Measurements from ENCODE around the gene POLA2. TPM values are rescaled to one million over a fixed set of nuclear protein-coding genes. Genes with fewer than 3 reads are reported as not detected.

The POLA2 gene
- total RNA-seq, result 10 to 100 TPM; 24.5 to 24.7 TPM
- polyA plus RNA-seq, result 10 to 100 TPM in 2 of 3 donors, 1 to 10 TPM in 1; 9.7 to 13.5 (median 10.9) TPM
- total RNA-seq, result 5.2 to 11.2 (median 8.8) reads per million in 6 experiments

DNA sequence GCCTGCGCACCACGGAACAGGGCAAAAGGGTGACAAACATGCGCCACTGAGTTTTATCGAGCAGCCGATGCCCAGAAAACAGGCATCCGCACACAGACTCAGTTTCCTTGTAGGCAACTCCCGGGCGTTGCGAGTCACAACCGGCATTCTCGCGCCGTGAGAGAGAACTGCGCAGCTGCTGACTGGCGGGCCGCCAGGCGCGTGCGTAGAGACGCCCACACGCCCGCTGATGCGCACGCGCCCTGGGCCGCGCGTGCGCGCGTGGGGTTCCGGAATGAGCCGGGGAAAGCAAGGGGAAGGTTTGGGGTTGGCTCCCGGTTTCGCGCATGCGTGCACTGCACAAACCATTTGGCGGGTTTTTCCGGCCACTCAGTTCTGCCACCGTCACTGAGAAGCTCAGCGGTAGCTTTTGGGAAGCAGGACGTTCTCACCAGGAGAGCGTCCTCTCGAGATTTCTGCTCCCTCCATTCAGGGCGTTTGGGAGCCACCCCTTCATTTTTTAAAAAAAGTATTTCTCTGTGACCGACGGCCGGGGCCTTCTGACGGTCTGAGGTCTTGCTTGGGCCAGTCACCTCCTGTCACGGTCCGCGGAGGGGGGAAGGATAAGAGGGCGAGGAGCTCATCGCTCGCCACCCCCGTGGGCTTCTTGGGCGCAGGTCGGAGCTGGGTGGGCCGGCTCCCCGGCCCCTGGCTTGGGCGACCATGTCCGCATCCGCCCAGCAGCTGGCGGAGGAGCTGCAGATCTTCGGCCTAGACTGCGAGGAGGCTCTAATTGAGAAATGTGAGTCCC, at the start of gene POLA2:
POLA2 (plus strand) TSS at position 372 of the 790 bp plus-strand sequence; CDS start at position 703, 331 bp downstream.
- H3K9me3 Mint-ChIP-seq, result no peaks in the 10 kb centered on the region

DNA sequence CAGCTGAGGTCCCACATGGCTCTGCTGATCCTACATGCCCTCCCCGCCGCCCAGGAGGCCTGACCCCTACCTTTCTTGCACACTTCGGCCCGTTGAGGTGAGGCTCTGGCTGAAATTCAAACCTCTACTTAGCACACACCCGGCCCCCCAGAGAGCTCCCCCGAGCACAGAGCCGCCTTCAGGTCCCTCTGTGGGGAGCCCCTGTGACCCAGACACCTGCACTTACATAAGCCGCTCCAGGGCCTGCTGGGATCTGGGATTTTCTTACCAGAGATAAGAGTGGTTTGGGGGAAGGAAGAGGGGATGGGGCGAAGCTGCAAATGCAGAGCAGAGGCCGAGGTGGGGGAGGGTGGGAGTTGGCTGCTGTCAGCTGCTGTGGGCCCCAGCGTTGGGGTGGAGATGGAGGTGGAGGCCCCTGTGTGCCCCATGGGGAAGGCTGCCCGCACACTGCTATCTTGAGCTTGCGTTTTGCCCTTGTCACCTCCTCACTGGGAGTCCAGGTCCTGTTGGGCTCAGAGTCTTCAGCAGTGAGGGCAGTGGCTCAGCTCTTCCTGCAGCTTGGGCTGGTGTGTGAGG, 49.4 kb upstream of the POLA2 start:
- Mint-ChIP-seq H3K27me3 (no peaks in the 10 kb centered on the region), H3K36me3 (peaks cover 0 to 31% (median 0%) of the 10 kb centered on the region in 3 donors), H3K4me1 (peaks cover 20 to 40% (median 33%) of the 10 kb centered on the region in 4 donors), H3K4me3 (no peak overlapping the region), H3K9me3 (no peaks in the 10 kb centered on the region), H3K27ac (peak overlapping the region in 5 of 10 donors; percentile 31 to 78 (median 62))
- ATAC-seq (no peak), DNase-seq (no peak)
- POLR2A ChIA-PET, result interaction anchor here (0.7 to 1.1 kb wide), 3 partner anchors 8 to 33 kb away, joined by 3 to 5 read pairs (median 3); no protein-coding TSS in a partner anchor

More for the DNA sequence above, at the start of gene POLA2:
- H3K4me1 Mint-ChIP-seq, result peaks cover 30 to 55% (median 52%) of the 10 kb centered on the region in 4 donors
- H3K27me3 Mint-ChIP-seq, result no peaks in the 10 kb centered on the region
- POLR2A ChIA-PET, result interaction anchor here (0.6 to 1.9 kb wide), 18 partner anchors 19 to 666 kb away, joined by 3 to 8 read pairs (median 4); partner anchors contain the start of genes DPF2, FAU, MALAT1 and SF1
- ATAC-seq (peak; percentile 90 to 91), DNase-seq (peak; percentile 93 to 98 (median 96))
- H3K27ac Mint-ChIP-seq, result peak within 1 kb of the TSS; percentile 94 to 98 (median 96)
- H3K4me3 Mint-ChIP-seq, result peak within 1 kb of the TSS; percentile 86 to 96 (median 92)
- peaks cover 0 to 11% (median 0%) of the 10 kb centered on the region in 3 donors for H3K36me3 Mint-ChIP-seq

GRCh38 chr11:65213322-65214211, 48.2 kb upstream of the POLA2 start:
- peak overlapping the region in 7 of 10 donors; percentile 19 to 73 (median 60) for H3K4me3 Mint-ChIP-seq
- DNase-seq, result peak in 3 of 10 donors; percentile 17 to 30 (median 18)

GRCh38 chr11:65214212-65214845, 47.4 kb upstream of the POLA2 start:
- peak overlapping the region in 7 of 10 donors; percentile 24 to 92 (median 52) for H3K27ac Mint-ChIP-seq
- peaks cover 0 to 19% (median 0%) of the 10 kb centered on the region in 3 donors for H3K36me3 Mint-ChIP-seq
- peaks cover 19 to 38% (median 32%) of the 10 kb centered on the region in 4 donors for H3K4me1 Mint-ChIP-seq
- H3K27me3 Mint-ChIP-seq, result no peaks in the 10 kb centered on the region
- no peaks in the 10 kb centered on the region for H3K9me3 Mint-ChIP-seq
- DNase-seq (no peak), ATAC-seq (no peak)
- H3K4me3 Mint-ChIP-seq, result peak overlapping the region in 9 of 10 donors; percentile 22 to 72 (median 52)
- POLR2A ChIA-PET, result no interaction called here

More at GRCh38 chr11:65213322-65214211, 48.2 kb upstream of the POLA2 start:
- no peaks in the 10 kb centered on the region for H3K9me3 Mint-ChIP-seq
- H3K36me3 Mint-ChIP-seq, result peaks cover 0 to 25% (median 0%) of the 10 kb centered on the region in 3 donors
- POLR2A ChIA-PET, result no interaction called here
- peak; percentile 58 to 82 for ATAC-seq
- H3K27me3 Mint-ChIP-seq, result no peaks in the 10 kb centered on the region
- peaks cover 20 to 40% (median 33%) of the 10 kb centered on the region in 4 donors for H3K4me1 Mint-ChIP-seq
- H3K27ac Mint-ChIP-seq, result peak overlapping the region in 6 of 10 donors; percentile 48 to 79 (median 64)

DNA sequence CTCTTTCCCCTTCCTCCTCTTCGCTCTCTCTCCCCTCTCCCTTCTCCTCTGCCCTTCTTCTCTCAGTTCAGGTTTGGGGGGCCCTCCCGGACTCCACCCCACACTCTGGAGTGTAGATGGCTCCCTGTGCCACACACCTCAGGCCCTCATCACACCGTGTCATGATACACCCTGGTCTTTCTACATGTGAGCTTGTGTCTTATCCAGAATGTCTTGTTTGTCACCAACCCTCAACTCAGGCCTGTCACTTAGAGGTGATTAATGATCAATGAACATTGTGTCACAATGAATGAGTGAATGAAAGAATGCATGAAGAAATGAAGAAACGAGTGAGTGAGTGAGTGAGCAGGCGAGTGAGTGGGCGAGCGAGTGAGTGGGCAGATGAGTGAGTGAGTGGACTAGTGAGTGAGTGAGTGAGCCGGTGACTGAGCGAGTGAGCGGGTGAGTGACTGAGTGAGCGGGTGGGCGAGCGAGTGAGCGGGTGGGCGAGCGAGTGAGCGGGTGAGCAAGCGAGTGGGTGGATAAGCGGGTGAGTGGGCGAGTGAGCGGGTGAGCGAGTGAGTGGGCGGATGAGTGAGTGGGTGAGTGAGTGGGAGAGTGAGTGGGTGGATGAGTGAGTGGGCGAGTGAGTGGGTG, 46.2 kb upstream of the POLA2 start:
- peak overlapping the region in 4 of 10 donors; percentile 0 to 55 (median 42) for H3K4me3 Mint-ChIP-seq
- DNase-seq, result no peak
- peaks cover 0 to 10% (median 0%) of the 10 kb centered on the region in 3 donors for H3K36me3 Mint-ChIP-seq
- peaks cover 25 to 48% (median 40%) of the 10 kb centered on the region in 4 donors for H3K4me1 Mint-ChIP-seq
- POLR2A ChIA-PET, result interaction anchor here (0.7 kb wide), 1 partner anchor 10 kb away, joined by 3 read pairs; no protein-coding TSS in a partner anchor
- H3K27ac Mint-ChIP-seq, result peak overlapping the region in 7 of 10 donors; percentile 34 to 94 (median 53)
- no peaks in the 10 kb centered on the region for H3K9me3 Mint-ChIP-seq
- no peaks in the 10 kb centered on the region for H3K27me3 Mint-ChIP-seq
- no peak for ATAC-seq

DNA sequence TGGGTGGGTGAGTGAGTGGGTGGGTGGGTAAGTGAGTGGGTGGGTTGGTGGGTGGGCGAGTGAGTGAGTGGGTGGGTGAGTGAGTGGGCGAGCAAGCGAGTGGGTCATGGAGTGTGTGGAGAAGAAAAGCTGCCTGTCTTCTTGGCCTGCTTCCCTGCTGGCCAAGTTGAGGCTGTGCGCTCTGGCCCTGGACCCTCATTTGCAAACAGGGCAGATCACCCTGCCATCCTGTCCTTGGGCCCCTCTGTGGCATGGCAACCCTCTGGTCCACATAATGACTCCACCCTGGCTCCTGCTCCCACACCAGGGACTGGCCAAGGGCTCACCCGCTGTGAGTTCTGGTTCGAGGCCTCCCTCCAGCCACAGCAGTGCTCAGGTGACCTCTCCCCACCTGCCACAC, 44.9 kb upstream of the POLA2 start:
- Mint-ChIP-seq H3K4me3 (peak overlapping the region in 1 of 10 donors; percentile 18), H3K9me3 (no peaks in the 10 kb centered on the region), H3K27me3 (no peaks in the 10 kb centered on the region), H3K36me3 (no peaks in the 10 kb centered on the region), H3K4me1 (peaks cover 26 to 48% (median 40%) of the 10 kb centered on the region in 4 donors), H3K27ac (no peak overlapping the region)
- DNase-seq (no peak), ATAC-seq (no peak)
- POLR2A ChIA-PET, result no interaction called here

GRCh38 chr11:65217441-65218423, 44.0 kb upstream of the POLA2 start:
- Mint-ChIP-seq H3K4me3 (peak overlapping the region in 1 of 10 donors; percentile 41), H3K36me3 (no peaks in the 10 kb centered on the region), H3K27ac (peak overlapping the region in 3 of 10 donors; percentile 47 to 72 (median 59)), H3K4me1 (peaks cover 26 to 45% (median 37%) of the 10 kb centered on the region in 4 donors), H3K27me3 (no peaks in the 10 kb centered on the region), H3K9me3 (no peaks in the 10 kb centered on the region)
- POLR2A ChIA-PET, result interaction anchor here (2.5 kb wide), 1 partner anchor 11 kb away, joined by 5 read pairs; no protein-coding TSS in a partner anchor
- DNase-seq, result no peak
- no peak for ATAC-seq

DNA sequence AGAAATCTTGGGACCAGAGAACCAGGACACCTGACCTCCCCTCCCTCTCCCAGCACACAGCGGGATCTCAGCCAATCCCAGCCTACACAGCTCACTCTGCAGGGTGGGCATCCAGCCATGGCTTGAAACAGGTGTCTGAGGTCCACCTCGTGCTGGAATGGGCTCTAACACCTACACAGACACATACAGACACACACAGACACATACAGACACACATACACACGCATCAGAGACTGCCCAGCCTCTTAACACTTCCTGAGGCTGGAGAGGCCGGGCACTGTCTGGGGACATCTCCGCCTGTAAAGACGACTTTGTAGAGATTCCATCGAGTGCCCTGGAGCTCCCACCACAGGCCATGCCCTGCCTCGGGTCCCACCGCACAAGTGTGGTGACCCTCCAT, 43.3 kb upstream of the POLA2 start:
- Mint-ChIP-seq H3K36me3 (peaks cover 0 to 2% (median 0%) of the 10 kb centered on the region in 3 donors), H3K9me3 (no peaks in the 10 kb centered on the region), H3K27ac (peak overlapping the region in 4 of 10 donors; percentile 19 to 72 (median 42)), H3K4me3 (no peak overlapping the region), H3K4me1 (peaks cover 23 to 38% (median 30%) of the 10 kb centered on the region in 4 donors), H3K27me3 (no peaks in the 10 kb centered on the region)
- POLR2A ChIA-PET, result interaction anchor here (2.5 kb wide), 1 partner anchor 12 kb away, joined by 5 read pairs; no protein-coding TSS in a partner anchor
- DNase-seq (no peak), ATAC-seq (no peak)

- Mint-ChIP-seq H3K4me1 (peaks cover 17 to 24% (median 18%) of the 10 kb centered on the region in 4 donors), H3K36me3 (peaks cover 0 to 6% (median 0%) of the 10 kb centered on the region in 3 donors), H3K4me3 (peak overlapping the region in 2 of 10 donors; percentile 31 to 51), H3K27me3 (peaks cover 0 to 3% (median 0%) of the 10 kb centered on the region in 5 donors), H3K27ac (peak overlapping the region in 2 of 10 donors; percentile 37 to 46), H3K9me3 (no peaks in the 10 kb centered on the region)
- ATAC-seq (no peak), DNase-seq (no peak)
- POLR2A ChIA-PET, result interaction anchor here (2.5 kb wide), 1 partner anchor 13 kb away, joined by 5 read pairs; no protein-coding TSS in a partner anchor
Observed at GRCh38 chr11:65219930-65220213, 41.9 kb upstream of the POLA2 start.

- ATAC-seq, result no peak
- Mint-ChIP-seq H3K9me3 (no peaks in the 10 kb centered on the region), H3K36me3 (peaks cover 0 to 6% (median 0%) of the 10 kb centered on the region in 3 donors), H3K27ac (no peak overlapping the region), H3K27me3 (peaks cover 0 to 7% (median 6%) of the 10 kb centered on the region in 5 donors), H3K4me3 (no peak overlapping the region), H3K4me1 (peaks cover 15 to 20% (median 17%) of the 10 kb centered on the region in 4 donors)
- no peak for DNase-seq
- POLR2A ChIA-PET, result interaction anchor here (0.6 to 1.1 kb wide), 2 partner anchors 9 to 1329 kb away, joined by 5 to 6 read pairs; no protein-coding TSS in a partner anchor
Observed at GRCh38 chr11:65221026-65221425, 40.7 kb upstream of the POLA2 start.
